ENCODE data around the gene NDE1.
A peak's percentile ranks its signal among the peaks of the same experiment; 100 is the strongest.
"Not testable (repeated sequence)": the region's sequence is repeated elsewhere in the genome, so short reads cannot be mapped to it uniquely, and the experiment has no call there.

The NDE1 gene

DNA sequence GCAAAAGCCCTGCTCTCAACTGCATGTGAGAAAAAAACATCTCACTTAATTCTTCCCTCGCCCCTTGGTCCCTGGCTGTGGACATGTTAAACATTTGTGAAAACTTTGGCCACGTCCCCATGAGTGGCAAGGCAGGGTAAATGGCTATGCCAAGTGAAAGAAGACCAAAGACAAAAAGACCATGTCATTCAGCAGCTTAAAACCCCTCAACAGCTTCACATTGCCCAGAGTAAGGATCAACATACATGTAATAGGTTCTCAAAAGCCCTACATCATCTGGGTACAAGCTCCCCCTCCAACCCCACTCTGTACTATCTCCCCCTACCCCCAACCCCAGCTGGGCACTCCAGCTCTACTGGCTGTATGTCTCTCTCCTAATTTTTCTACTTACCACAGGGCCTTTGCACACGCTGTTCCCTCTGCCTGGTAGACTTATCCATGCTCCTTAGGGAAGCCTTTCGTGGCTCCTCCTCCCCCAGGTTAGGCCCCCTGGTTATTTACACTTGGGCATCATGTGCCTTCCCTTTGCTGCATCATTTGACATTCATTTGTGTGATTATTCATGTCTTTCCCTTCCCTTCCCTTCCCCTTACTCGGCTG is 75.7 kb downstream of the NDE1 start:
- no peak for DNase-seq (ENCODE audit: low read depth, low spot score)

DNA sequence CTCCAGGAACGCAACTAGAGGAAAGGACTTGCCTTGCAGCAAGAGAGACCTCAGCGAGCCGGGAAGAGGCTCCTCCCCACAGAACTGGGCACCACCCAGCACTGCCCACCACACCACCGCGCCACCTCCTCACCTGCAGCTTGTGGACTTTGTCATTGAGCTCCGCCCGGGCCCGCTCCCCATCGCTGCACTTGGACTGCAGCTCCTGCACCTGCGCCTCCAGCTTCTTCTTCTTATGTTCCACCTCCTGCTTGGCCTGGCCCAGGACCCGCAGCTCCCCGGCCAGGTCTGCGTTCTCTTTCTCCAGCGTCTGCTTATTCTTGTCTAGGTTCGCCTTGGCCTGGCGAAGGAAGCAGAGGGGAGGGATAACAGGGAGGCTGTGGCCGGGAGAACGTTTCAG is 76.7 kb downstream of the NDE1 start:
- no peak overlapping the region for H3K27ac ChIP-seq
- DNase-seq (ENCODE audit: low read depth, low spot score), result no peak

More for the DNA sequence above, 75.7 kb downstream of the NDE1 start:
- no peak overlapping the region for H3K27ac ChIP-seq

DNA sequence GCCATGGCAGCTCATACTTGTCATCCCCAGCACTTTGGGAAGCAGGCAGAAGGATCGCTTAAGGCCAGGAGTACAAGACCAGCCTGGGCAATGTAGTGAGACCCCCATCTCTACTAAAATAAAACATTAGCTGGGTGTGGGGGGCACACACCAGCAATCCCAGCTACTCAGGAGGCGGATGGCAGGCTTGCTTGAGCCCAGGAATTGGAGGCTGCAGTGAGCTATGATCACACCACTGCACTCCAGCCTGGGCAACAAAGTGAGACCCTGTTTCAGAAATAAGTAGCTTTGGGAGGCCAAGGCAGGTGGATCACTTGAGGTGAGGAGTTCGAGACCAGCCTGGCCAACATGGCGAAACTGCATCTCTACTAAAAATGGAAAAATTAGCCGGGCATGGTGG is 77.7 kb downstream of the NDE1 start:
- not testable (repeated sequence) for H3K27ac ChIP-seq; DNase-seq (ENCODE audit: low read depth, low spot score)

DNA sequence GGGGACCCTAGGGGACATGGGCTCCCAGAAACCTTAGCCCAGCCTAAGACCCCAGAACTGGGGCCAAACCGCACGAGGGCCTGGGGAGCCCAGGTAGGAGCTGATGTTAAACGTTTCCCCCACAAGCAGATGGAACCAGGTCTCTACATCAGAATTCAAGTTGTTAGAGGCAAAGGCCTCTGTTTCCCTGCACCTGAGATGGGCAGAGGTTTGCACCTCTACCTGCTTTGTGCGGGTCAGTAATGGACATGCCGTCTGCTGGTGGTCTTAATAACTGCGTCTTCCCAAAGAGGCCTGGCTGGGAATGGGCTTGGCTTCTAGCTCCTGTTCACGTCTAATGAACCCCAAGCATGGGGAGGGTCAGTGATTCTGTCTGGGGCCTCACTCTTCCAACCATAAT is 79.1 kb downstream of the NDE1 start:
- no peak overlapping the region for H3K27ac ChIP-seq
- DNase-seq (ENCODE audit: low read depth, low spot score), result no peak

DNA sequence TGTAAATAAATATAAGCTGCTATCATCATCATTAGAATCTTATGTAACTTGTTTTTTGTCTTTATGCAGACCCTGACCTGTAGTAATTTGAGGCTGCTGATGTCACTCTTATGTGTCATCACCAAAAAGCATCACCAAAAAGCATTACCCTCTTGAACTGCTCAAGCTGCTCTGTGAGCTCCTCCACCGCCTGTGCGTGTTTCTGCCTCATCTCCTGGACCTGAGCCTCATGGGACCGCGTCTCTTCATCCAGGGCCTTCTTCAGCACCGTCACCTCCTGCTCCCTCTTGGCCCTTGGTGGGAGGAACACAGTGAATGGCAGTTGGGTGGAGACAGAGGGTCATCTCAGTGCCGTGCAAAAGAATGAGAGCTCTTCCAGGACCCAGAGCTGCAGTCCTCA is 82.4 kb downstream of the NDE1 start:
- H3K27ac ChIP-seq, result no peak overlapping the region
- DNase-seq (ENCODE audit: low read depth, low spot score), result no peak

DNA sequence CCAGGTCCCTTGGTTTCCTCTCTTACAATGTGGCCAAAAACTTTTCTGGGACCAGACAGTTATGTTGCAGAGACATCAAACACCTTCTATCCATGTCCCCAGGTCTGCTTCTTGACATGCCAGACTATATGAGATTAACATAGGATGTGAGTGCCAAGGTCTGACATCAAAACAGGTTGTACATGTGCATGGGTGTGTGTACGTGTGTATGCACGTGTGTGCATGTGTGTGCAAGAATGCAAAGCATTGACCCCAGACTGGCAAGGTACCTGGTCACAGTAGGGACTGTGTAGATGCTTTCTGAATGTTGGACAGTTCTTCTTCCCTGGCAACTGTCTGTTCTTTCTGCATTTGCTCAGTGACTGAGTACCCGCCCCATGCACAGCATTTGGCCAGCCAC is 85.6 kb downstream of the NDE1 start:
- no peak for DNase-seq (ENCODE audit: low read depth, low spot score)
- H3K27ac ChIP-seq, result no peak overlapping the region

DNA sequence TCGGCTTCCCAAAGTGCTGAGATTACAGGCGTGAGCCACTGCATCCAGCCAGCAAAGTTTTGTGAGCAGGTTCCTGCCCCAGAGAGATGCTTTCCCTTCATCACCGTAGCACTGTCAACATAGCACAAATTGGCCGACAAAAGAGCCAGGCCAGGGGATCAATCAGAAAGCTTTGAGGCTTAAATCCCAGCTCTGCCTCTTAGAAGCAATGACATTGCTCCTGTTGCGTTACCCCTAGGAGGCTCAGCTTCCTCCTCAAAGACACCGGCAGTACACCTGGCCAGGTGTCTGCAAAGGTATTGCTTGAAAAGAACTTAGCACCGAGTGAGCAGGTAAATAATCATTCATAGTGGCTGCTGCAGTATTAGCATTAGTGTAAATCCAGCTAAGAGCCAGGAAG is 86.5 kb downstream of the NDE1 start:
- no peak overlapping the region for H3K27ac ChIP-seq
- DNase-seq (ENCODE audit: low read depth, low spot score), result no peak

DNA sequence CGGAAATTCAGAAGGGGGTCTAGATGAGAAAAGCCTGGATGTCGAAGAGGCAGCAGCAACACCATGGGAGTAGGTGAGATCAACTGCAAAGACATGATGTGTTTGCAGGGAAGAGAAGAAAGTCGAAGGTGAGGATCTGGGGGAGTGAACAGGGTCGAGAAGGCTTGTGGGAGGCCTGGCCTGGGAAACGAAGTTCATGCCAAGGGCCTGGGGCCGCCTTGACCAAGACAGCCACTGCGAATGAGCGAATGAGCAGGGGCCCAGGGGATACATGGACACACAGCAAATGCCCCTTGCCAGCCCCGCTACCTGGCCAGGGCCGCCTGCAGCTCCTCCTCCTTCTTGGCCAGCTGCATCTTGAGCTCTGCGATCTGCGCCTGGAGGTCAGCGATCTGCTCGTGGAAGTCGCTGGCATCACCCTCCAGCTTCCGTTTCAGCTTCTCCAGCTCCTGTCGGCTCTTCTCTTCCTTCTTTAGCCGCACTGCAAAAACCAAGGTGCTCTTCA is 87.1 kb downstream of the NDE1 start:
- DNase-seq (ENCODE audit: low read depth, low spot score), result no peak
- H3K27ac ChIP-seq, result no peak overlapping the region

DNA sequence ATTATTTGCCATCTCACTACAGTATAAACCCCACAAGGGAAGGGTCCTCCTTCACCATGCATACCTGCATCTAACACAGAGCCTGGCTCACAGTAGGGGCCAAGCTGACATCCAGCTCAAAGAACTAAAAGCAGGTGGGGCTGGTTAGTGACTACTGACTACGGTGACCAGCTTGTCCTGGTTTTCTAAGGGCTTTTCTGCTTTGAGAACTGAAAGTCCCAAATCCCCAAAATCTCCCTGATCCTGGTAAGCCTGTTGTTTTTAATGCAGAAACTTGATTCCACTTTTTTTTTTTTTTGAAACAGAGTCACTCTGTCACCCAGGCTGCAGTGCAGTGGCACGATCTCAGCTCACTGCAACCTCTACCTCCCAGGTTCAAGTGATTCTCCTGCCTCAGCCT is 89.4 kb downstream of the NDE1 start:
- DNase-seq (ENCODE audit: low read depth, low spot score), result no peak
- H3K27ac ChIP-seq, result no peak overlapping the region

DNA sequence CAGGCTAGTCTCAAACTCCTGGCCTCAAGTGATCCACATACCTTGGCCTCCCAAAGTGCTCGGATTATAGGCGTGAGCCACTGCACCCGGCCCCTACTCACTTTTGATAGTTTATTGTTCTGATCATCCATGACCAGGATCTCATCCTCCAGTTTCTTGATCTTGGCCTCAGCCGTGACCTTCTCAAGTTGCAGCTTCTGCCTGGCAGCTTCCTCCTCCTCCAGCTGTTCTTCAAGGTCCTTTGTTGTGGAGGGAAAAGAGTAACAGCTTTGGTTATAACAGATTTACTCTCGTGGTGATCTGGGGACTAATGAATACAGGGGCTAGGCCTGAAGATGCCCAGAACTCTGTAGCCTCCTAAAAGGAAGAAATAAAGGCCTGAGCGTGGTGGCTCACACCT is 89.9 kb downstream of the NDE1 start:
- DNase-seq (ENCODE audit: low read depth, low spot score), result no peak
- H3K27ac ChIP-seq, result no peak overlapping the region

DNA sequence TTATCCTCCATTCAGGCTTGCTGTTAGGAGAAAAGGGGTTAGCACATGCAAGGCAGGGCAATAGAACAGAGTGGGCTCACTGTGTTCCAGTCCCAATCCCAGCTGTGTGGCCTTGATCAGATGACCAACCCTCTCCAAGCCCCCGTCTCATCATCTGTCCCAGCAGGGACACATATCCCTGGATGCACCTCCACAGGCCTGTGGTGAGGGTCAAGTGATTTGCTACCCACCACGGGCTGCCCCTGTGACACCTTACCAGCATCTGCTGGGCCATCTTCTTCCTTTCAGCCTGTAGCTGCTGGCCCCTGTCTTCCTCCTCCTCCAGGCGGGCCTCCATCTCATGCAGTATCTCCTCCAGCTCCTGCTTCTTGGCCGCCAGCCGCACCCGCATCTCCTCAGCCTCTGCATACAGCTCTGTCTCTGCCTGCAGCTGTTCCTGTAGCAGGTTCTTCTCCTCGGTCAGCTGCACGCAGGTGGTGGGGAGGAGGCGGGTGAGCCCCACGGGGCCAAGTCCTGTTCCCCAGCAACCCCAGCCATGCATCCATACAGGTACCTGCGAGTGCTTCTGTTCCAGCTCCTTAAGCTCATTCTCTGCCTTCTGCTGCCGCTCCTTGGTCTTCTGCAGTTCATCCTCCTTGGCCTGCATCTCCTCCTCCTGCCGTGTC is 91.3 kb downstream of the NDE1 start:
- H3K27ac ChIP-seq, result no peak overlapping the region
- DNase-seq (ENCODE audit: low read depth, low spot score), result no peak

DNA sequence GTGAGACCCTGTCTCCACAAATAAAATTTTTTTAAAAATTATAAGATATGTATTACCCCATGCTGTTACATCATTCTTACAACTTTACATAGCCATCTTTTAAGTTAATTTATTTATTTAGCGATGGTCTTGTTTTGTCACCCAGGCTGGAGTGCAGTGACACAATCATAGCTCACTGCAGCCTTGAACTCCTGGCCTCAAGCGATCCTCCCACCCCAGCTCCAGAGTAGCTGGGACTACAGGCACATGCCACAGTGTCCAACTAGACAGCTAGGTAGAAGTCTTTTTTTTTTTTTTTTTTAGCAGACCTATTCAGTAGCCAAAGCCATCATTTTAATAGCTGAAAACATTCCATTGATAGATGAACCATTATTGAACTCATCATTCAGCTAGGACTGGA is 92.7 kb downstream of the NDE1 start:
- no peak for DNase-seq (ENCODE audit: low read depth, low spot score)

DNA sequence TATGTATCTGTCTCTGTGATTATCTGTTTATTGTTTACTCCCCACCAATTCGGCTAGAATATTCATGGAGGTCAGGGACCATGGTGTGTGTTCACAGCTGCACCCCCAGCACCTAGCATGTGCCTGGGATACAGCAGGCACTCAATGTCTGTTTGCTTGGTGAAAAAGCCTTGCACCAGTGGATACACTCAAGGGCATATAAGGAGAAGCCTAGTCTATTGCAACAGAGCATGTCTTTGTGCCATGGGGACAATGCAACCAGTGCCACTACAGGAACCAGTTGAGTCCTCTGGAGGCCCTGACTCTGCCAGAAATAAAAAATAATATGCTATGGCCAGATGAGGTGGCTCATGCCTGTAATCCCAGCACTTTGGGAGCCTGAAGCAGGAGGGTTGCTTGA is 93.6 kb downstream of the NDE1 start:
- no peak for DNase-seq (ENCODE audit: low read depth, low spot score)
- H3K27ac ChIP-seq, result no peak overlapping the region

More for the DNA sequence above, 92.7 kb downstream of the NDE1 start:
- H3K27ac ChIP-seq, result no peak overlapping the region

DNA sequence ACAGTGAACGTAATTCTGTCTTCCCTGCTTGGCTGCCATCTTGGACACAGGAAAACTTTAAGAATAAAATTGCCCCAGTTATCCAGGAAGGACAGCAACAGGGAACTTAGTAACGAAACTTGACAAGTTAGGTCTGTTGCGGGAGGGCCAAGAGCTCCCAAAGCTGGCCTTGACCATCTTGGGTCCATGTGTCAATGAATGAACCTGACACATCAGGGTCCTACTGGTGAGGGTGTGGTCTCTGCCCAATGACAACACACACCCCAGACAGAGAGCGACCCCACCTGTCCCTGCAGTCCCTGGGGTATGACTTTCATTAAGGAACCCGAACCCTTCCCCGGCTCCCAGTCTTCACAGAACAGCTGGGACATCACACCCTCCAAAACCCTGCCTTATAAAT is 96.3 kb downstream of the NDE1 start:
- no peak overlapping the region for H3K27ac ChIP-seq
- no peak for DNase-seq (ENCODE audit: low read depth, low spot score)

DNA sequence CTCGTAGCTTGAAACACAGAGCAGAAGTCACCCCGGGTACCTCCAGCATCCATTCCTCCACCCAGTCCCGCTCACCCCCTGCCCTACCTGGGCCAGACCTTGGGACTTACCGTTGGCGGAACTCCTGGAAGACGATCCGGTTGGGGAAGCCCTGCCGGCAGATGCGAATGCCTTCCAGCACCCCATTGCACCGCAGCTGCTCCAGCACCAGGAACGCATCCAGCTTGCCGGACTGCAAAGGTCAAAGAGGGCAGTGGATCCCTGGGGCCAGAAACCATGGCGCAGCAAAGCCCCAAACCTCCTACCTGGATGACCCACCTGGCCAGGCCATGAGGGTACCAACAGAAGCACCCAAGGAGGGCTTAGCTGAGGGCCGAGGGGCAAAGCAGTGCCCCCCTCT is 97.9 kb downstream of the NDE1 start:
- H3K27ac ChIP-seq, result no peak overlapping the region
- no peak for DNase-seq (ENCODE audit: low read depth, low spot score)

DNA sequence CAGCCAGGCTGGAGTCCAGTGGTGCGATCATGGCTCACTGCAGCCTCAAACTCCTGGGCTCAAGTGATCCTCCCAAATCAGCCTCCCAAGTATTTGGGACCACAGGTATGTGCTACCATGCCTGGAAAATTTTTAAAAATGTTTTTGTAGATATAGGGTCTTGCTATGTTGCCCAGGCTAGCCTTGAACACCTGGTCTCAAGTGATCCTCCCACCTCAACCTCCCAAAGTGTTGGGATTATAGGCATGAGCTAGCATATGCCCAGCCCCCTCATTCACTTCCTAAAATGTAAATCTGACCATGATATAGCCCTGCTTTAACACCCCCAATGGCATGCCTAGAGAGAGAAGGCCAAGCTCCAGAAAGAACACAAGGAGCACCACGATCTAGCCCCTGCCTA is 98.6 kb downstream of the NDE1 start:
- DNase-seq (ENCODE audit: low read depth, low spot score), result no peak
- H3K27ac ChIP-seq, result no peak overlapping the region

DNA sequence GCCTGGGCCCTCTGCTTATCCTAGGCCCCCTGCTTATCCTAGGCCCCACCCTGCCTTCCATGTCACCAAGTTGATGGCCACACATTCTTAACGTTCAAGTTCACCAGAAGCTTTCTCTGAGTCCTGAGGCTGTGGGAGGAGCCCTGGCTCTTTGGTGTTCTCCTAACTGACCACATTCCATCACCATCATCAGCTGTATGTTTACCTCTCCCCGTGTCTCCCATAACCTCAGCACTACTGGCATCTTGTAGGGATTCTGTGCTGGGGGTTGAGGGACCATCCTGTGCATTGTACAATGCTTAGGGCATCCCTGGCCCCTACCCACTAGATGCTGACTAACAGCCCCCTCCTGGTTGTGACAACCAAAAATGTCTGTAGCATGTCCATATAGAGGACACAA is 99.3 kb downstream of the NDE1 start:
- DNase-seq (ENCODE audit: low read depth, low spot score), result no peak
- H3K27ac ChIP-seq, result no peak overlapping the region

DNA sequence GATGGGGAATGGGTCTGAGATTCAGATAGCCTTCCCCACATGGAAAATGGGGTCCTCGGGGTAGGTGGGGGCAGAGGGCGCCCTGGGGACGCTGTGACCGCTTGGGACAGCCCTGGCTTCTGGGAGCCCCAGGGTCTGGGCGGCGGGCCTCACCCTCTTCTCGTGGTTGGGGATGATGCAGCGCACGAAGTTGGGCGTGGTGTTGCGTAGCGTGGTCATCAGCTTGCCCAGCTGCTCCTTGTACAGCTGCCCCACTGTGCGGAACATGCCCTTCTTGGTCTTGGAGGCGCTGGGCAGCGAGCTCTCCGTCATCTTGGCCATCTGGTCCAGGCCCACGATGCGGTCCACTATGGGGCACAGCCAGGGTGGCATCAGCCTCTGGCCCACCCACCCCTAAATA is 99.9 kb downstream of the NDE1 start:
- no peak for DNase-seq (ENCODE audit: low read depth, low spot score)
- H3K27ac ChIP-seq, result no peak overlapping the region

DNA sequence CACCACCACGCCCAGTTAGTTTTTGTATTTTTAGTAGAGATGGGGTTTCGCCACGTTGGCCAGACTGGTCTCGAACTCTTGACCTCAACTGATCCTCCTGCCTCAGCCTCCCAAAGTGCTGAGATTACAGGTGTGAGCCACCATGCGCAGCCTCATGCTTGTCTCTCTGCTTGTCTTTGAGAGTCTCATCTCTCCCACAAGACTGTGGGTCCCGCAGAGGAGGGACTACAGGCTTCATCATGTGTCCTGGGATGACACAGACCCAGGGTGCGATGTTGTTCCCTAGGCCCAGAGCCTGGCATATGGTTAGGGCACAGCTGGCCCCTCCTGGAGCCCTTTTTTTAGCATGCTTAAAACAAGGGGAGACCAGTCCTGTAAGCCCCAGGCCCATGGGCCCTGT is 101.9 kb downstream of the NDE1 start:
- DNase-seq (ENCODE audit: low read depth, low spot score), result no peak
- no peak overlapping the region for H3K27ac ChIP-seq

DNA sequence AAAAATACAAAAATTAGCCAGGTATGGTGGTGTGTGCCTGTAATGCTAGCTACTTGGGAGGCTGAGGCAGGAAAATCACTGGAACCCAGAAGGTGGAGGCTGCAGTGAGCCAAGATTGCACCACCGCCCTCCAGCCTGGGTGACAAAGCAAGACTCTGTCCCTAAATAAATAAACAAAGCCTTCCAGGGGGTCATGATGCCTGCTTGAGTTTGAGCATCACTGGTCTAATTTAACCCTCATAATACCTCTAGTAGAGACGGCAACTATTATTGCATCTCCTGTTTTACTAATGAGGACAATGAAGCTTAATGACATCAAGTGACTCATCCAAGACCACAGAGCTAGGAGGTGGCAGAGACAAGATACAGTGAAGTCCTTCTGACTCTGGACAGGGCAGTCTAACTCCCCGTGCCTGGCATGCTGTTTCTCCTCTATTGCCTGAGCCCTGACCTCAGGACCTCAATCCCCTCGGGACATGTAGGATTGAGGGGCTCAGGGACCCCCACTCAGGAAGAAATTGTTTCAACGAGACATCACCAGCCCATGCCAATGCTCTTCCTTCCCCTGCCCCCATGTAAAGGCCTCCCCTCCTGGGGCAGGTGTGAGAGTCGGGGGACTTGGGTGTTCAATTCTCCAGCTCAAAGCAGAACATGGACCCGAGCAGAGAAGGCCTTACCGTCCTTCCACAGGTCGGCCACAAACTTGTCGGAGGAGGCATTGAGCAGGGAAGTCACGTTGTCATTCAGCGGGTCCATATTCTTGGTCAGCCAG is 102.9 kb downstream of the NDE1 start:
- DNase-seq (ENCODE audit: low read depth, low spot score), result no peak
- H3K27ac ChIP-seq, result no peak overlapping the region

DNA sequence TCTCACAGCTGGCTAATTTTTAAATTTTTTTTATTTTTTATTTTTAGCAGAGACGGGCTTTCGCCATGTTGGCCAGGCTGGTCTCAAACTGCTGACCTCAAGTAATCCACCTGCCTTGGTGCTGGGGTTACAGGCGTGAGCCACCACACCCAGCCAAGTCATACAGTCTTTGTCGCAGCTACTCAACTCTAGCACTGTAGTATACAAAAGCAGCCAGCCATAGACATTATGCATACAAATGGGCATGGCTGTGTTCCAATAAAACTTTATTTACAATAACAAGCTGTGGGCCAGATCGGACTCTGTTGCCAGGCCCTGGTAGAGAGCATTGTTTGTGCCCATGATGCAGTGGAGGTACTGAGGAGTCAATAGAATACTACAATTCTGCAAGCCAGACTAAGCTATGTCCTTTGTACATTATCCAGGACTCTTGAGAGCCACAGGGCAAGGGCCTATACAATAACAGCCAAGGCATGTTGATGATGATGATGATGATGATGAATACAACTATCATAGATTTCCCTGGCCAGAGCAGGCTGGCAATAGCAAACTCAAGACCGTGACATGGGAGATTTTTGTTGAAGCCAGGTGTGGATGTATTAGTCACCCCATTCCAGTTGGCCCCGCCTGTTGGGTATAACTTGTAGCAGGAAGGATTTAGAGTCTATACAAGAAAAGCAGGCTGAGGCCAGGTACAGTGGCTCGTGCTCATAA is 104.9 kb downstream of the NDE1 start:
- peak overlapping the region; percentile 26 for H3K27ac ChIP-seq
- peak; percentile 20 for DNase-seq (ENCODE audit: low read depth, low spot score)
